ENCODE results near the gene CCR3.
"Not testable (repeated sequence)": the region's sequence is repeated elsewhere in the genome, so short reads cannot be mapped to it uniquely, and the experiment has no call there.

CCR3 gene
- long read RNA-seq, donor 1: 0 reads
- long read RNA-seq, donor 2: 0 reads
- long read RNA-seq, donor 3: 0 reads
- long read RNA-seq, donor 4: 0 reads
- long read RNA-seq, donor 5: 0 reads
- long read RNA-seq, donor 6: 0 reads
- long read RNA-seq, donor 7: 0 reads
- long read RNA-seq, donor 8: 0 reads

DNA sequence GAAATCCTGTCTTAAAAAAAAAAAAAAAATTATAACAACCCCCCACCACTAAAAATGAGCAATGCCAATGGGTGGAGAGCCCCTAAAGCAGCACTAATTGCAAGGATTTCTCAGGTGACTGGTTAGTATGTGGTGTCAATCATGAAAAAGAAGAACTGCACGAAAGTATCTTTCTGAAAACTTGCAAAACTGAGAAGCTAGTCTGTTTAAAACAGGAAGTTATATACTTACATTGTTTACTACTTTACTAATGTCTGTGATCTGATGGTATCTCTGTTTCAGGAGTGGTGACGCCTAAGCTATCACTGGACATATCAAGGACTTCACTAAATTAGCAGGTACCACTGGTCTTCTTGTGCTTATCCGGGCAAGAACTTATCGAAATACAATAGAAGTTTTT, at the start of gene CCR3:
CCR3 (plus strand) TSS at position 341 of the 400 bp plus-strand sequence. CDS start 22,699 bp downstream, outside the sequence.
- DNase-seq: no peak

- DNase-seq: no peak
Measured at GRCh38 chr3:46192939-46193338, 49.3 kb upstream of the CCR3 start.

DNA sequence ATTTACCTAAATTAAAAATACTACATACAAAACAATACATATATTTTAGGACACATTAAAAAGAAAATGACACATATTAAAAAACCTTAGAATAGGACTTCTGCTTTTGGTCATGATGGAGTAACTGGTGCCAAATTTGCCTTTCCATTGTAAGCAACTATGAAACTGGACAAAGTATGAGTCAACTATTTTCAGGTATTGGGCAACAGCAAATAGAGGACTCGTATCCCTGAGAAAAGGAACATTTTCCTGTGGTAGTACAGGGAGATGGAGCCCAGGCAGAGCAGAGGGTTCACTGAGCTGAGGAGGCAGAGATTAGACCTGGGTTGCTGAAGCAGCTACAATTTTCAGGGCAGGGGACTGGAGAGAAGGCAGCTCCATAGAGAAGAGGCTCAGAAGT, 48.8 kb upstream of the CCR3 start:
- no peak for DNase-seq

DNA sequence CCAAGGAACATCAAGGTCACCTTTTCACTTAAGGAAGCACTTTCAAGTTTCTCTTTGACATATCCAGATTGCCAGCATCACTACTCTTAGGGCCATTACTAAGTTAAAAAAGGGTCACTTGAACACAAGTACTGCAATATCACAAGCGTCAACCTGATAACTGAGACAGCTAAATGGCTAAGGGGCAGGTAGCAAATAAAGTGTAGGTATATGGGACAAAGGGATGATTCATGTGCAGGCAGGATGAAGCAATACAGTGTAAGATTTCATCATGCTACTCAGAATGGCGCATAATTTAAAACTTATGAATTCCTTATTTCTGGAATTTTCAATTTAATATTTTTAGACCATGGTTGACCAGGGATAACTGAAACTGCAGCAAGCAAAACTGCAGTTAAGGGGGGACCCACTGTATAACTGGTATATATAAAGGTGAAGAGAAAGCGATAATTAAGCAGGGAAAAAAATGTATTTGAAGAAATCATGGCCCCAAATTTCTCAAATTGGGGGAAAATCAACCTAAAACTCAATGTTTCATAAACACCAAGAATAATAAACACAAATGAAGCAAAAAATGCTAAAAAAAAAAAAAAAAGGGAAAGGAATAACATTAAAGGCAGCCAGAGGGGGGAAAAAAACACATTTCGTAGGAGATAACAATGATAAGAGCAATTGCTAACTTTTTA, 47.2 kb upstream of the CCR3 start:
- no peak for DNase-seq

GRCh38 chr3:46196261-46196957, 45.9 kb upstream of the CCR3 start:
- DNase-seq: no peak

GRCh38 chr3:46200211-46200610, 42.0 kb upstream of the CCR3 start:
- no peak for DNase-seq

GRCh38 chr3:46200790-46201189, 41.5 kb upstream of the CCR3 start:
- DNase-seq: no peak

DNA sequence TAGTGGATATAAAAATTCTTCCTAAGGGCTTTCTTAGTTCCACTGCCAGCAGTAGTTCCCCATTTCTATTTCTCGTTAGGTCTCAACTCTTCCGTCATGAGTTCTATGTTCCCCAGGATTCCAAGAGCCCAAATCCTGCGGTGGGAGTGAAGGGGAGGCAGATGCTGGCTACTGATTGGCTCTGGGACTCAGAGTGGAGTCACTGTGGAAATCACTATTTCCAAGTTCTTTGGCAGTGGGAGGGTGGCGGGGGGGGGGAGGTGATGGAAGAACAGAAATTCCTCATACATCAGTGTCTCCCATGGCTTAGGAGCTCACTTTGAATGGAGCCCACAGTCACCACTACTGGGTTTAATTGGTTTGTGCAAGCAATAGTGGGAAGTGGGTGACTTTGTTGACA, 39.7 kb upstream of the CCR3 start:
- no peak for DNase-seq

DNA sequence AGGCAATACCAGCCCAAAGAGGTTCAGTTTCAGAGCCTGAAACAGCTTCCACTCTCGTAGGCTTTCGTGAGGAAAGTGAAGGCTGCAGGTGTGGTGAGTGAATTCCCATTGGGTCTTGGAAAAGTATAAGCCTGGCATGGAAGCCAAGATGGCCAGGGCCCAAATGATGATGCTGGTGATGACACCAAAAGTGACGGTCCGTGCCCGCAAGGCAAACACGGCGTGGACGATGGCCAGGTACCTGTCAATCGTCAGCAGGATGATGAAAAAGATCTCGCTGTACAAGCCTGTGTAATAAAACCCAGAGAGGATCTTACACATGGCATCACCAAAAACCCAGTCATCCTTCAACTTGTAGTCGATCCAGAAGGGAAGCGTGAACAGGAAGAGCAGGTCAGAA, 38.6 kb upstream of the CCR3 start:
- no peak for DNase-seq

- DNase-seq: no peak
Measured at GRCh38 chr3:46205286-46205960, 36.8 kb upstream of the CCR3 start.

DNA sequence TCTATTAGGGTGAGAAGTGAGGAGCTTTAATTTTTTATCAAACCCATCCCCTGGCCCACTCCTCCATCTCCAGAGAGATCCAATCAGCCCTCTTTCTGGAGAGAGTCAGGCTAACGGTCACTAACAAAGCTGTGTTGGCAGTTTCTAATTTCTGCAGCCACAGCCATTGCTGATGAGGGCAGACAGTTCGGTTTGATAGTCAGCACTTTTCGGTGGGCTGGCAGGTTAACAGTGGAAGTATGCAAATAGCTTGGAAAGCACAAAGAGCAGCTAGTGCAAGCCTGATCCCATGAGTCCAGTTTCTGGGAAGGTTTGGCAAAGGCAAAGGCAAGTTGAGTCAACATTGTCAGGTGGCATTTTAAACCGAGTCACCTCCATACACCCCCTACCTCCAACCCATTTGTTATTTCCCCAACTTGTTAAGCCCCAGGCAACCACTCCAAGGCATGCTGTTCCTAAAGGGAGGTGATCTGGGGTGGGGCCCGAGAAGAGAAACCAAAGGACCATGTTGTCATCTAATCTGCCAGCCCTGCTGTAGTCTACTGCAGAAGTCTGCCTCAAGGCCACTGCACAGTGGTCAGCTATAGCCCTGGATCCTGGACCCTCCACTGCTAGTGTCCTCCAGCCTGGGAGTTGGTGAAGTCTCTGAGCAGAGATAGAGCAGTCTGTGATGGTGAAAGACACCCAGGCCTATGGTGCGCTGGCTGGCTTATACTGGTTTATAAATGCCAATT, 35.8 kb upstream of the CCR3 start:
- no peak for DNase-seq

DNA sequence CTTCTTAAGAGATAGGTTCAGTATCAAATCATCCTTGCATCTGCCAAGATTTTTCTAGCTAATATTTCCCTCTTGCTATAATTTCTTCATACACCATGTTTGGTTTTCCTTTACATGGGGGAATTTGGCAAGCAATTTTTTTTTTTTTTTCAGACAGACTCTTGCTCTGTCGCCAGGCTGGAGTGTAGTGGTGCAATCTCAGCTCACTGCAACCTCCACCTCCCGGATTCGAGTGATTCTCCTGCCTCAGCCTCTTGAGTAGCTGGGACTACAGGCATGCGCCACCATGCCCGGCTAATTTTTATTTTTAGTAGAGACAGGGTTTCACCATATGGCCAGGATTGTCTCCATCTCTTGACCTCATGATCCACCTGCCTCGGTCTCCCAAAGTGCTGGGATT, 34.7 kb upstream of the CCR3 start:
- DNase-seq: not testable (repeated sequence)

- no peak for DNase-seq
Measured at GRCh38 chr3:46208167-46208704, 34.0 kb upstream of the CCR3 start, which contains the start of gene CCR1. Gene CCR1, minus strand, starts transcription at chr3:46208313. Its CDS starts 4,000 bp downstream, at chr3:46204313.

- DNase-seq: no peak
Measured at GRCh38 chr3:46209053-46209452, 33.2 kb upstream of the CCR3 start.

GRCh38 chr3:46209746-46210470, 32.4 kb upstream of the CCR3 start:
- no peak for DNase-seq

GRCh38 chr3:46212101-46212500, 30.2 kb upstream of the CCR3 start:
- DNase-seq: no peak

DNA sequence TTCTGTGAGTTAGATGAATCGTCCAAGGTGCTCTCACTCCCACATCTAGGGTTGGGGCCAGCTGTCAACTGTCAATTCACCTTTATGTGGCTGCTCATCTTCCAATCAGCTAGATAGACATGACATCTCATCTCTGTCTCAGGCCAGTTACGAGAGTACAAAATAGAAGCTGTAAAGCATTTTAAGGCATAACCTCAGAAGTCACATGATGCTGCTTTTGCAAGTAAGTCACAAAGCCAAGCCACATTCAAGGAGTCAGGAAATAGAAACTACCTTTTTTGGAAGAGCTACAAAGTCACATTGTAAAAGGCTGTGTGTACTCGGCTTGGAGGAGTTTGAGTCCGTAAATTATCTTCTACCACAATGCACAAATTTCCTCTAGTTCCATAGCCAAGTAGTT, 29.1 kb upstream of the CCR3 start:
- no peak for DNase-seq

GRCh38 chr3:46214751-46215352, 27.4 kb upstream of the CCR3 start:
- no peak for DNase-seq

GRCh38 chr3:46215810-46216414, 26.3 kb upstream of the CCR3 start:
- no peak for DNase-seq

DNA sequence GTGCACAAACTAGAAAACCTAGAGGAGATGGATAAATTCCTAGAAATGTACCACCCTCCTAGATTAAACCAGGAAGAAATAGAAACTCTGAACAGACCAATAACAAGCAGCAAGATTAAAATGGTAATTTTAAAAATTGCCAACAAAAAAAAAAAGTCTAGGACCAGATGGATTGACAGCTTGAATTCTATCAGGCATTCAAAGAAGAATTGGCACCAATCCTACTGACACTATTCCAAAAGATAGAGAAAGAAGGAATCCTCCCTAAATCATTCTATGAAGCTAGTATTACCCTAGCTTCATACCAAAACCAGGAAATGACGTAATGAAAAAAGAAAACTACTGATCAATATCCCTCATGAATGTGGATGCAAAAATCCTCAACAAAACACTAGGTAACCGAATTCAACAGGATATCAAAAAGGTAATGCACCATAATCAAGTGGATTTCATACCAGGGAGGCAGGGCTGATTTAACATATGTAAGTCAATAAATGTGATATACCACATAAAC, 24.0 kb upstream of the CCR3 start:
- DNase-seq: no peak

Measured in right kidney (tissue), 9 donors.